HEK293 (cell line): ENCODE results near the gene HIPK4.
A peak's percentile ranks its signal among the peaks of the same experiment; 100 is the strongest.

ENCODE experiments used
- BCL11B ChIP-seq: fragments of 450-650 bp; formaldehyde crosslinking; IDR thresholded peaks from 2 replicates; pipeline ENCODE4 v1.5.1; 2016; ENCODE audit warnings: low read depth, missing biosample characterization, missing genetic modification characterization
- GLI2 ChIP-seq: fragments of 450-650 bp; formaldehyde crosslinking; IDR thresholded peaks from 2 replicates; pipeline ENCODE4; 2017; ENCODE audit warnings: missing biosample characterization, missing genetic modification characterization, low read depth, borderline replicate concordance
- GLIS1 ChIP-seq: fragments of 450-650 bp; formaldehyde crosslinking; IDR thresholded peaks from 2 replicates; pipeline ENCODE4 v1.5.1; 2016; ENCODE audit warnings: missing biosample characterization, missing genetic modification characterization
- KLF10 ChIP-seq: fragments of 450-650 bp; IDR thresholded peaks from 2 replicates; pipeline ENCODE4 v1.5.1; 2018; ENCODE audit warnings: missing biosample characterization, mild to moderate bottlenecking, missing genetic modification characterization
- KLF16 ChIP-seq: fragments of 450-650 bp; formaldehyde crosslinking; IDR thresholded peaks from 2 replicates; pipeline ENCODE4 v1.5.1; 2017; ENCODE audit warnings: missing biosample characterization, missing genetic modification characterization
- MYNN ChIP-seq: fragments of 450-650 bp; formaldehyde crosslinking; IDR thresholded peaks from 2 replicates; pipeline ENCODE4 v1.5.1; 2016; ENCODE audit warnings: missing biosample characterization, missing genetic modification characterization, borderline replicate concordance
- SETDB1 ChIP-seq: IDR thresholded peaks from one replicate; pipeline ENCODE4 v1.6.1; 2017; ENCODE audit warnings: mild to moderate bottlenecking, low read length, moderate library complexity, mixed read lengths; ENCODE audit not compliant: insufficient read length
- SP2 ChIP-seq: fragments of 450-650 bp; formaldehyde crosslinking; IDR thresholded peaks from 2 replicates; pipeline ENCODE4 v1.5.1; 2016; ENCODE audit warnings: missing biosample characterization, missing genetic modification characterization
- WT1 ChIP-seq: fragments of 450-650 bp; formaldehyde crosslinking; IDR thresholded peaks from 2 replicates; pipeline ENCODE4 v1.5.1; 2016; ENCODE audit warnings: missing biosample characterization, missing genetic modification characterization
- ZBTB8A ChIP-seq: fragments of 450-650 bp; formaldehyde crosslinking; IDR thresholded peaks from 2 replicates; pipeline ENCODE4 v1.5.1; 2016; ENCODE audit warnings: missing biosample characterization, missing genetic modification characterization
- ZNF132 ChIP-seq: fragments of 450-650 bp; formaldehyde crosslinking; IDR thresholded peaks from 2 replicates; pipeline ENCODE4 v1.5.1; 2017; ENCODE audit warnings: missing biosample characterization, missing genetic modification characterization, borderline replicate concordance
- ZNF146 ChIP-seq: fragments of 450-650 bp; formaldehyde crosslinking; IDR thresholded peaks from 2 replicates; pipeline ENCODE4 v1.5.1; 2016; ENCODE audit warnings: missing biosample characterization, missing genetic modification characterization
- ZNF169 ChIP-seq: fragments of 450-650 bp; formaldehyde crosslinking; IDR thresholded peaks from 2 replicates; pipeline ENCODE4 v1.5.1; 2016; ENCODE audit warnings: missing biosample characterization, missing genetic modification characterization
- ZNF175 ChIP-seq: fragments of 450-650 bp; formaldehyde crosslinking; IDR thresholded peaks from 2 replicates; pipeline ENCODE4 v1.5.1; 2016; ENCODE audit warnings: missing biosample characterization, missing genetic modification characterization
- ZNF24 ChIP-seq: fragments of 450-650 bp; formaldehyde crosslinking; IDR thresholded peaks from 2 replicates; pipeline ENCODE4 v1.5.1; 2016; ENCODE audit warnings: missing biosample characterization, missing genetic modification characterization
- ZNF266 ChIP-seq: fragments of 450-650 bp; formaldehyde crosslinking; IDR thresholded peaks from 2 replicates; pipeline ENCODE4 v1.5.1; 2016; ENCODE audit warnings: missing biosample characterization, missing genetic modification characterization, low read depth
- ZNF341 ChIP-seq: fragments of 450-650 bp; formaldehyde crosslinking; IDR thresholded peaks from 2 replicates; pipeline ENCODE4; 2016; ENCODE audit warnings: low read depth, missing biosample characterization, missing genetic modification characterization
- ZNF391 ChIP-seq: fragments of 450-650 bp; formaldehyde crosslinking; IDR thresholded peaks from 2 replicates; pipeline ENCODE4 v1.5.1; 2016; ENCODE audit warnings: low read depth, missing biosample characterization, missing genetic modification characterization, borderline replicate concordance
- ZNF404 ChIP-seq: fragments of 450-650 bp; formaldehyde crosslinking; IDR thresholded peaks from 2 replicates; pipeline ENCODE4 v1.5.1; 2017; ENCODE audit warnings: missing biosample characterization, missing genetic modification characterization
- ZNF48 ChIP-seq: fragments of 450-650 bp; formaldehyde crosslinking; IDR thresholded peaks from 2 replicates; pipeline ENCODE4 v1.5.1; 2016; ENCODE audit warnings: missing biosample characterization, missing genetic modification characterization
- ZNF560 ChIP-seq: fragments of 450-650 bp; formaldehyde crosslinking; IDR thresholded peaks from 2 replicates; pipeline ENCODE4 v1.5.1; 2017; ENCODE audit warnings: missing biosample characterization, missing genetic modification characterization, borderline replicate concordance
- ZNF707 ChIP-seq: fragments of 450-650 bp; formaldehyde crosslinking; IDR thresholded peaks from 2 replicates; pipeline ENCODE4 v1.5.1; 2016; ENCODE audit warnings: missing biosample characterization, missing genetic modification characterization
- ZNF768 ChIP-seq: fragments of 450-650 bp; formaldehyde crosslinking; IDR thresholded peaks from 2 replicates; pipeline ENCODE4 v1.5.1; 2018; ENCODE audit warnings: missing biosample characterization, mild to moderate bottlenecking, missing genetic modification characterization
- ZNF777 ChIP-seq: fragments of 450-650 bp; formaldehyde crosslinking; IDR thresholded peaks from 2 replicates; pipeline ENCODE4 v1.5.1; 2017; ENCODE audit warnings: missing biosample characterization, missing genetic modification characterization, borderline replicate concordance
- ZSCAN16 ChIP-seq: fragments of 450-650 bp; formaldehyde crosslinking; IDR thresholded peaks from 2 replicates; pipeline ENCODE4 v1.5.1; 2016; ENCODE audit warnings: missing biosample characterization, missing genetic modification characterization
- ZXDB ChIP-seq: fragments of 450-650 bp; formaldehyde crosslinking; IDR thresholded peaks from 2 replicates; pipeline ENCODE4 v1.5.1; 2016; ENCODE audit warnings: missing biosample characterization, missing genetic modification characterization
- TF ChIP-seq, protein P1 (sequence below): IDR thresholded peaks from 2 replicates; pipeline ENCODE4 v1.6.1; 2011; ENCODE audit warnings: mild to moderate bottlenecking, low read depth, low read length, borderline replicate concordance
- TF ChIP-seq, protein P2 (sequence below): sonication (generic); formaldehyde crosslinking; IDR thresholded peaks from 2 replicates; pipeline ENCODE4 v1.8.1; 2022; ENCODE audit warnings: mild to moderate bottlenecking, moderate library complexity, missing genetic modification reagents
- TF ChIP-seq, protein P3 (sequence below): fragments of 450-650 bp; formaldehyde crosslinking; conservative IDR thresholded peaks from 2 replicates; pipeline ENCODE4 v1.5.1; 2016; ENCODE audit warnings: low read depth, missing biosample characterization, missing genetic modification characterization
- TF ChIP-seq, protein P4 (sequence below): fragments of 450-650 bp; formaldehyde crosslinking; IDR thresholded peaks from 2 replicates; pipeline ENCODE4 v1.5.1; 2016; ENCODE audit warnings: missing biosample characterization, missing genetic modification characterization

The HIPK4 gene

DNA sequence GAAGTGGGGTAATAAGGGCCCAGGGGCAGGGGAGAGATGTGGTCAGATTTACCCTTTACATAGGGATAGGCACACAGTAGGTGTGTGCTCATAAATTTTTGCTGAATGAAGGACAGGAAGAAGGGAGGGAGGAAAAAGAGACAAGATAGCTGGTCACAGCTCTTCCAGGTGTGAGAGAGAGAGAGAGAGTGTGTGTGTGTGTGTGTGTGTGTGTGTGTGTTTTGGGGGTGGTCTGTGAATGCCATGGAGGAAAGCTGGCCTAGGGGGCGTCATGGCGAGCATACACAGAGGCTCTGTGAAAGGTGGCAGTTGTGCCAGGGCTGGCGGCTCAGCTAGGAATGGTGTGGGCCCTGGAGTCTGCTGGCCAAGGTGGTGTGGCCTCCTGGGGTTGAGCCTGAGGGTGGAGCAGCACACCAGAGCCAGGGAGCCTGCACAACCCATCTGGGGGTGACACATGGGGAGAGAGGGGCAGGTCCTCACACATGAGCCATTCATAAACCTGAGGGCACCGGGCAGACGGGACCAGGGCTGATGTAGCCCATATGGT is 29.2 kb upstream of the HIPK4 start (continued):
- TF ChIP-seq ZNF48 (tag by site-specific recombination) = no peak
- TF ChIP-seq ZBTB8A (tag by site-specific recombination) = no peak; the same call in 1 of the 2 replicates
- TF ChIP-seq ZNF391 (tag by site-specific recombination) = no peak
- TF ChIP-seq, protein P1, sequence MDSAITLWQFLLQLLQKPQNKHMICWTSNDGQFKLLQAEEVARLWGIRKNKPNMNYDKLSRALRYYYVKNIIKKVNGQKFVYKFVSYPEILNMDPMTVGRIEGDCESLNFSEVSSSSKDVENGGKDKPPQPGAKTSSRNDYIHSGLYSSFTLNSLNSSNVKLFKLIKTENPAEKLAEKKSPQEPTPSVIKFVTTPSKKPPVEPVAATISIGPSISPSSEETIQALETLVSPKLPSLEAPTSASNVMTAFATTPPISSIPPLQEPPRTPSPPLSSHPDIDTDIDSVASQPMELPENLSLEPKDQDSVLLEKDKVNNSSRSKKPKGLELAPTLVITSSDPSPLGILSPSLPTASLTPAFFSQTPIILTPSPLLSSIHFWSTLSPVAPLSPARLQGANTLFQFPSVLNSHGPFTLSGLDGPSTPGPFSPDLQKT = no peak
- 0 out of 2 replicates have a peak, but pooled peaks have one; percentile 66 for TF ChIP-seq ZNF169 (tag by site-specific recombination)
- no peak for TF ChIP-seq ZNF146 (tag by site-specific recombination)
- no peak for TF ChIP-seq ZNF24 (tag by site-specific recombination)
- peak; percentile 72 for TF ChIP-seq GLIS1 (tag by site-specific recombination)
- no peak for TF ChIP-seq ZNF777 (tag by site-specific recombination)
- no peak for TF ChIP-seq ZNF707 (tag by site-specific recombination)
- no peak for TF ChIP-seq BCL11B
- no peak for TF ChIP-seq ZNF341 (tag by site-specific recombination)
- TF ChIP-seq ZNF404 (tag by site-specific recombination) = no peak
- 0 out of 2 replicates have a peak, but pooled peaks have one; percentile 17 for TF ChIP-seq ZXDB (tag by site-specific recombination)
- TF ChIP-seq, protein P2, sequence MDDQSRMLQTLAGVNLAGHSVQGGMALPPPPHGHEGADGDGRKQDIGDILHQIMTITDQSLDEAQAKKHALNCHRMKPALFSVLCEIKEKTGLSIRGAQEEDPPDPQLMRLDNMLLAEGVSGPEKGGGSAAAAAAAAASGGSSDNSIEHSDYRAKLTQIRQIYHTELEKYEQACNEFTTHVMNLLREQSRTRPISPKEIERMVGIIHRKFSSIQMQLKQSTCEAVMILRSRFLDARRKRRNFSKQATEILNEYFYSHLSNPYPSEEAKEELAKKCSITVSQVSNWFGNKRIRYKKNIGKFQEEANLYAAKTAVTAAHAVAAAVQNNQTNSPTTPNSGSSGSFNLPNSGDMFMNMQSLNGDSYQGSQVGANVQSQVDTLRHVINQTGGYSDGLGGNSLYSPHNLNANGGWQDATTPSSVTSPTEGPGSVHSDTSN (CRISPR knock-in tag) = no peak
- no peak for TF ChIP-seq MYNN
- TF ChIP-seq ZNF175 = no peak
- TF ChIP-seq ZNF768 (tag by site-specific recombination) = no peak
- no peak for TF ChIP-seq SETDB1
- no peak for TF ChIP-seq ZNF560 (tag by site-specific recombination)
- TF ChIP-seq SP2 (tag by site-specific recombination) = no peak
- no peak for TF ChIP-seq KLF10 (tag by site-specific recombination)
- no peak for TF ChIP-seq ZNF266 (tag by site-specific recombination)
- TF ChIP-seq GLI2 (tag by site-specific recombination) = no peak
- no peak for TF ChIP-seq ZNF132 (tag by site-specific recombination)
- TF ChIP-seq, protein P3, sequence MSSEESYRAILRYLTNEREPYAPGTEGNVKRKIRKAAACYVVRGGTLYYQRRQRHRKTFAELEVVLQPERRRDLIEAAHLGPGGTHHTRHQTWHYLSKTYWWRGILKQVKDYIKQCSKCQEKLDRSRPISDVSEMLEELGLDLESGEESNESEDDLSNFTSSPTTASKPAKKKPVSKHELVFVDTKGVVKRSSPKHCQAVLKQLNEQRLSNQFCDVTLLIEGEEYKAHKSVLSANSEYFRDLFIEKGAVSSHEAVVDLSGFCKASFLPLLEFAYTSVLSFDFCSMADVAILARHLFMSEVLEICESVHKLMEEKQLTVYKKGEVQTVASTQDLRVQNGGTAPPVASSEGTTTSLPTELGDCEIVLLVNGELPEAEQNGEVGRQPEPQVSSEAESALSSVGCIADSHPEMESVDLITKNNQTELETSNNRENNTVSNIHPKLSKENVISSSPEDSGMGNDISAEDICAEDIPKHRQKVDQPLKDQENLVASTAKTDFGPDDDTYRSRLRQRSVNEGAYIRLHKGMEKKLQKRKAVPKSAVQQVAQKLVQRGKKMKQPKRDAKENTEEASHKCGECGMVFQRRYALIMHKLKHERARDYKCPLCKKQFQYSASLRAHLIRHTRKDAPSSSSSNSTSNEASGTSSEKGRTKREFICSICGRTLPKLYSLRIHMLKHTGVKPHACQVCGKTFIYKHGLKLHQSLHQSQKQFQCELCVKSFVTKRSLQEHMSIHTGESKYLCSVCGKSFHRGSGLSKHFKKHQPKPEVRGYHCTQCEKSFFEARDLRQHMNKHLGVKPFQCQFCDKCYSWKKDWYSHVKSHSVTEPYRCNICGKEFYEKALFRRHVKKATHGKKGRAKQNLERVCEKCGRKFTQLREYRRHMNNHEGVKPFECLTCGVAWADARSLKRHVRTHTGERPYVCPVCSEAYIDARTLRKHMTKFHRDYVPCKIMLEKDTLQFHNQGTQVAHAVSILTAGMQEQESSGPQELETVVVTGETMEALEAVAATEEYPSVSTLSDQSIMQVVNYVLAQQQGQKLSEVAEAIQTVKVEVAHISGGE (tag by site-specific recombination) = no peak
- TF ChIP-seq KLF16 (tag by site-specific recombination) = no peak
- no peak for TF ChIP-seq ZSCAN16 (tag by site-specific recombination)
- TF ChIP-seq, protein P4, sequence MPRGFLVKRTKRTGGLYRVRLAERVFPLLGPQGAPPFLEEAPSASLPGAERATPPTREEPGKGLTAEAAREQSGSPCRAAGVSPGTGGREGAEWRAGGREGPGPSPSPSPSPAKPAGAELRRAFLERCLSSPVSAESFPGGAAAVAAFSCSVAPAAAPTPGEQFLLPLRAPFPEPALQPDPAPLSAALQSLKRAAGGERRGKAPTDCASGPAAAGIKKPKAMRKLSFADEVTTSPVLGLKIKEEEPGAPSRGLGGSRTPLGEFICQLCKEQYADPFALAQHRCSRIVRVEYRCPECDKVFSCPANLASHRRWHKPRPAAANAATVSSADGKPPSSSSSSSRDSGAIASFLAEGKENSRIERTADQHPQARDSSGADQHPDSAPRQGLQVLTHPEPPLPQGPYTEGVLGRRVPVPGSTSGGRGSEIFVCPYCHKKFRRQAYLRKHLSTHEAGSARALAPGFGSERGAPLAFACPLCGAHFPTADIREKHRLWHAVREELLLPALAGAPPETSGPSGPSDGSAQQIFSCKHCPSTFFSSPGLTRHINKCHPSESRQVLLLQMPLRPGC = no peak
- no peak for TF ChIP-seq WT1 (tag by site-specific recombination)
